K562 (cell line): Measurements from ENCODE around the gene CPS1. TPM values are rescaled to one million over a fixed set of nuclear protein-coding genes. Genes with fewer than 3 reads are reported as not detected.

Experiments used
- ATAC-seq: fragments of 200-7000 bp; cut with Tn5 transposase; 3 replicates; pipeline ENCODE4 v1.9.1; 2020; ENCODE audit warnings: moderate library complexity
- BruUV-seq: library from RNA; stranded (reverse); fragments of 400-500 nt; replicated peaks from 2 replicates; lab custom pipeline; 2021; lab: Mats Ljungman, UMichigan
- CTCF ChIA-PET: fragments of 300-600 bp; formaldehyde crosslinking; extraction: SDS; loops from one replicate; lab custom pipeline; 2021; ENCODE audit warnings: low intra/inter-chr PET ratio; lab: Yijun Ruan, JAX
- POLR2A ChIA-PET: fragments of 300-600, 350-650 bp; sonication (Branson Sonifier 250); formaldehyde crosslinking; extraction: SDS; loops from one replicate; lab custom pipeline; 2021; ENCODE audit warnings: antibody characterized with exemption, inconsistent platforms; lab: Yijun Ruan, JAX
- DNase-seq, 4 experiments: peaks; one replicate each; pipeline versions ENCODE4 v3.0.0 to v3.0.0-alpha.2; 2011 to 2018; ENCODE audit warnings: low spot score in 3 of 4, mixed read lengths in 3 of 4; ENCODE audit errors: extremely low read depth in 1 of 4
- FAIRE-seq: peaks from 2 replicates; lab custom pipeline; 2011; peaks lifted over from hg19 to GRCh38; lab: Jason Lieb, UNC
- H2AFZ ChIP-seq: 2 replicates; pipeline ENCODE4 v1.6.0; 2011; ENCODE audit warnings: low read depth, low read length, control low read depth, inconsistent platforms
- H3K27ac ChIP-seq: fragments of 200-600 bp; 3 replicates; pipeline ENCODE4 v1.8.0; 2011; ENCODE audit warnings: low read depth, mild to moderate bottlenecking, control low read depth, inconsistent platforms, low read length, moderate library complexity, mixed read lengths; ENCODE audit errors: extremely low read depth
- H3K27me3 ChIP-seq, 2 experiments: fragments of 300-600 bp in 1 of 2; 2 replicates in 1 of 2; 3 replicates in 1 of 2; pipeline versions ENCODE4 v1.6.0 to v1.8.0; 2011; ENCODE audit warnings: inconsistent platforms in 2 of 2, low read length in 2 of 2, mild to moderate bottlenecking in 1 of 2, mixed read lengths in 1 of 2, moderate library complexity in 1 of 2; ENCODE audit not compliant: control insufficient read depth in 2 of 2, insufficient read depth in 2 of 2
- H3K36me3 ChIP-seq: fragments of 300-600 bp; 3 replicates; pipeline ENCODE4 v1.8.0; 2011; ENCODE audit warnings: mild to moderate bottlenecking, low read length, inconsistent platforms; ENCODE audit not compliant: control insufficient read depth, insufficient read depth
- H3K4me1 ChIP-seq, 2 experiments: fragments of 200-600 bp in 1 of 2; replicated peaks in 1 of 2; 2 replicates in 1 of 2; 3 replicates in 1 of 2; pipeline versions ENCODE4 v1.5.1 to v1.8.0; 2011; ENCODE audit warnings: inconsistent platforms in 2 of 2, low read length in 2 of 2, mild to moderate bottlenecking in 1 of 2, mixed read lengths in 1 of 2, moderate library complexity in 1 of 2; ENCODE audit not compliant: control insufficient read depth in 2 of 2, insufficient read depth in 2 of 2
- H3K4me2 ChIP-seq: 2 replicates; pipeline ENCODE4 v1.6.1; 2011; ENCODE audit warnings: low read length, control low read depth, inconsistent platforms, mixed read lengths; ENCODE audit not compliant: insufficient read depth
- H3K4me3 ChIP-seq: fragments of 200-600 bp; sonication (generic), shearing (Covaris generic); 2 replicates; pipeline ENCODE4 v1.5.1; 2016; ENCODE audit warnings: control low read depth, inconsistent platforms
- H3K79me2 ChIP-seq: fragments of 200-600 bp; 3 replicates; pipeline ENCODE4 v1.8.0; 2011; ENCODE audit warnings: low read length, inconsistent platforms; ENCODE audit not compliant: control insufficient read depth, insufficient read depth
- H3K9ac ChIP-seq, 2 experiments: 2 replicates each; pipeline versions ENCODE4 v1.6.0 to v1.6.1; 2011; ENCODE audit warnings: low read depth in 2 of 2, low read length in 2 of 2, control low read depth in 1 of 2, inconsistent platforms in 1 of 2, mild to moderate bottlenecking in 1 of 2, mixed read lengths in 1 of 2; ENCODE audit not compliant: insufficient read depth in 1 of 2
- H3K9me1 ChIP-seq: one replicate; pipeline ENCODE4 v1.6.0; 2011; ENCODE audit warnings: inconsistent platforms, mild to moderate bottlenecking, low read length, moderate library complexity; ENCODE audit not compliant: control insufficient read depth, insufficient read depth
- H3K9me3 ChIP-seq: replicated peaks from 2 replicates; pipeline ENCODE4 v1.5.1; 2011; ENCODE audit warnings: low read depth, low read length, inconsistent platforms; ENCODE audit not compliant: control insufficient read depth, insufficient read depth
- H4K20me1 ChIP-seq: replicated peaks from 2 replicates; pipeline ENCODE4 v1.6.1; 2011; ENCODE audit warnings: low read length, inconsistent platforms, mixed read lengths; ENCODE audit not compliant: control insufficient read depth, insufficient read depth
- CBX1 ChIP-seq: sonication (generic); IDR thresholded peaks from 2 replicates; pipeline ENCODE4 v1.6.1; 2016; ENCODE audit warnings: antibody characterized with exemption, low read depth, mild to moderate bottlenecking
- CCAR2 ChIP-seq: fragments of 200-400 bp; formaldehyde crosslinking; IDR thresholded peaks from 2 replicates; pipeline ENCODE4 v1.6.1; 2017; ENCODE audit warnings: mild to moderate bottlenecking, low read depth, low read length
- CEBPB ChIP-seq: fragments of 450-650 bp; IDR thresholded peaks from 2 replicates; pipeline ENCODE4 v1.6.1; 2016; ENCODE audit warnings: missing genetic modification characterization, missing compliant biosample characterization
- CEBPZ ChIP-seq: fragments of 150-350 bp; IDR thresholded peaks from 2 replicates; pipeline ENCODE4 v1.6.1; 2014; ENCODE audit warnings: low read depth, mild to moderate bottlenecking, low read length, borderline replicate concordance
- CUX1 ChIP-seq: fragments of 200-800 bp; sonication (Bioruptor generic); IDR thresholded peaks from 2 replicates; pipeline ENCODE4 v1.6.1; 2016; ENCODE audit warnings: missing genetic modification characterization, missing compliant biosample characterization
- GTF2F1 ChIP-seq: IDR thresholded peaks from 2 replicates; pipeline ENCODE4 v1.6.1; 2011; ENCODE audit warnings: low read depth, low read length, improper control_type of control experiment
- LEF1 ChIP-seq: fragments of 450-650 bp; IDR thresholded peaks from 2 replicates; pipeline ENCODE4 v1.6.1; 2016; ENCODE audit warnings: mild to moderate bottlenecking
- MECOM ChIP-seq: fragments of 250-450 bp; sonication (Bioruptor Pico); IDR thresholded peaks from 2 replicates; pipeline ENCODE4 v1.8.0; 2022; ENCODE audit warnings: inconsistent platforms
- MXI1 ChIP-seq: IDR thresholded peaks from 2 replicates; pipeline ENCODE4 v1.6.1; 2011; ENCODE audit warnings: low read depth, mild to moderate bottlenecking, improper control_type of control experiment, low read length
- NFIC ChIP-seq: fragments of 450-650 bp; IDR thresholded peaks from 2 replicates; pipeline ENCODE4 v1.6.1; 2017; ENCODE audit warnings: mild to moderate bottlenecking, inconsistent platforms
- RBM25 ChIP-seq: fragments of 200-400 bp; formaldehyde crosslinking; IDR thresholded peaks from 2 replicates; pipeline ENCODE4 v1.6.1; 2018; ENCODE audit warnings: low read length, low read depth, moderate library complexity; ENCODE audit not compliant: severe bottlenecking
- TBP ChIP-seq: optimal IDR thresholded peaks from 2 replicates; pipeline ENCODE3; 2011; ENCODE audit warnings: low read depth, low read length, improper control_type of control experiment
- ZNF174 ChIP-seq: fragments of 250-450 bp; sonication (Bioruptor Pico); IDR thresholded peaks from 2 replicates; pipeline ENCODE4 v1.4.0; 2020; ENCODE audit warnings: mild to moderate bottlenecking
- ZNF431 ChIP-seq: sonication (generic); formaldehyde crosslinking; IDR thresholded peaks from 2 replicates; pipeline ENCODE4 v1.8.0; 2022; ENCODE audit warnings: mild to moderate bottlenecking, missing genetic modification reagents
- WGBS: fragments of 100-300 bp; shearing (Covaris generic); methylation state at CpG from one replicate; pipeline ENCODE4 v1.1.6; 2016; ENCODE audit warnings: low coverage, mixed read lengths; ENCODE audit not compliant: insufficient coverage; ENCODE audit errors: missing lambda C conversion rate; 5-methylcytosine and 5-hydroxymethylcytosine counted together
- in situ Hi-C: fragments of 300-500 bp; cut with MboI; formaldehyde crosslinking; loops from 4 replicates; pipeline ENCODE4 v1.15.0; 2018; ENCODE audit warnings: inconsistent platforms, mixed read lengths
- intact Hi-C: fragments of 100-400 bp; cut with micrococcal nuclease; formaldehyde crosslinking; loops from 2 replicates; pipeline ENCODE4 v1.14.2; 2022
- polyA plus RNA-seq, 8 experiments: library from polyadenylated mRNA; depleted of rRNA in 4 of 8; stranded (reverse) in 5 of 8; unstranded in 3 of 8; fragments of >200 nt; fragmentation: Nextera tagmentation in 2 of 8; fragmentation: Illumina TruSeq in 1 of 8; extraction: Ambion mirVana in 2 of 8; extraction: Trizol in 1 of 8; gene quantifications; 2 replicates each; pipeline versions ENCODE4 v1.2.1 to v1.2.3, GENCODE V29; 2011 to 2014; ENCODE audit warnings: inconsistent platforms in 1 of 8, missing spikeins in 1 of 8
- total RNA-seq, 7 experiments: library from RNA; depleted of rRNA in 6 of 7; stranded (reverse); fragments of >200 nt in 6 of 7; fragmentation: Illumina TruSeq in 2 of 7; extraction: Trizol in 2 of 7; gene quantifications; 2 replicates each; pipeline versions ENCODE4 v1.2.1 to v1.2.3, GENCODE V29; 2011 to 2021; ENCODE audit warnings: low replicate concordance in 1 of 7

Gene CPS1
- total and polyA plus RNA-seq, 9 of the 15 experiments (the other 6 are each of a cell fraction or from before 2014, with no cell fraction given) = 2.4 to 13.5 (median 6.0) TPM

- Histone ChIP-seq H3K79me2 (no peaks in the 10 kb centered on the region), H2AFZ (no peak overlapping the region), H3K36me3 (no peaks in the 10 kb centered on the region), H3K4me2 (no peak overlapping the region), H3K27me3 (no peaks in the 10 kb centered on the region), H3K4me3 (no peak overlapping the region), H4K20me1 (no peaks in the 10 kb centered on the region), H3K4me1 (no peaks in the 10 kb centered on the region), H3K9ac (no peak overlapping the region), H3K9me3 (no peaks in the 10 kb centered on the region), H3K27ac (no peak overlapping the region), H3K9me1 (no peaks in the 10 kb centered on the region)
- POLR2A ChIA-PET = no interaction called here
- CTCF ChIA-PET = no interaction called here
- BruUV-seq = no TSS peak
- 2% methylated on average over 5 of the region's 5 CpGs for WGBS
- in situ Hi-C loops = no loop called here
- FAIRE-seq (no peak), DNase-seq (no peak), ATAC-seq (no peak)
- intact Hi-C loops = no loop called here
- TF ChIP-seq CEBPB (tag) (no peak), CBX1 (no peak), MECOM (CRISPR knock-in tag) (no peak), CUX1 (no peak), MXI1 (no peak), GTF2F1 (no peak), RBM25 (no peak), NFIC (no peak), ZNF431 (CRISPR knock-in tag) (no peak), LEF1 (no peak), ZNF174 (CRISPR knock-in tag) (no peak), CEBPZ (no peak), TBP (no peak), CCAR2 (no peak)
These were observed 16.6 kb upstream of the CPS1 start for GRCh38 chr2:210539578-210540416.
